Type B pancreatic cell (in vitro differentiated cells): Measurements from ENCODE around the gene MDH1B. TPM values are rescaled to one million over a fixed set of nuclear protein-coding genes. Genes with fewer than 3 reads are reported as not detected.
A peak's percentile ranks its signal among the peaks of the same experiment; 100 is the strongest.

Source experiments
- DNase-seq: peaks from one replicate; pipeline ENCODE4 v3.0.0; 2021; ENCODE audit warnings: mixed read lengths; ENCODE audit not compliant: unreplicated experiment; ENCODE audit errors: extremely low spot score
- H3K27ac Mint-ChIP-seq: 2 replicates; pipeline ENCODE4 v1.8.0; 2021; ENCODE audit warnings: mild to moderate bottlenecking, mixed read lengths
- H3K27me3 Mint-ChIP-seq: 2 replicates; pipeline ENCODE4 v1.8.0; 2021; ENCODE audit warnings: mixed read lengths
- H3K36me3 Mint-ChIP-seq: 2 replicates; pipeline ENCODE4 v1.8.0; 2021; ENCODE audit warnings: mixed read lengths
- H3K4me1 Mint-ChIP-seq: one replicate; pipeline ENCODE4 v1.8.0; 2021; ENCODE audit warnings: mixed read lengths; ENCODE audit not compliant: unreplicated experiment
- H3K4me3 Mint-ChIP-seq: 2 replicates; pipeline ENCODE4 v1.8.0; 2021; ENCODE audit warnings: mild to moderate bottlenecking, mixed read lengths
- H3K9me3 Mint-ChIP-seq: 2 replicates; pipeline ENCODE4 v1.8.0; 2021; ENCODE audit warnings: mixed read lengths
- total RNA-seq: library from RNA; stranded (reverse); gene quantifications from 2 replicates; pipeline ENCODE4 v1.2.1, GENCODE V29; 2021; ENCODE audit warnings: low replicate concordance
- TF ChIP-seq, protein P1 (sequence below): fragments of 200-600 bp; sonication (generic); conservative IDR thresholded peaks from 2 replicates; pipeline ENCODE4 v1.5.0; 2021; ENCODE audit warnings: antibody characterized with exemption, mild to moderate bottlenecking

The MDH1B gene
- total RNA-seq, 1 donor from 2014 or later = 4.7 TPM

DNA sequence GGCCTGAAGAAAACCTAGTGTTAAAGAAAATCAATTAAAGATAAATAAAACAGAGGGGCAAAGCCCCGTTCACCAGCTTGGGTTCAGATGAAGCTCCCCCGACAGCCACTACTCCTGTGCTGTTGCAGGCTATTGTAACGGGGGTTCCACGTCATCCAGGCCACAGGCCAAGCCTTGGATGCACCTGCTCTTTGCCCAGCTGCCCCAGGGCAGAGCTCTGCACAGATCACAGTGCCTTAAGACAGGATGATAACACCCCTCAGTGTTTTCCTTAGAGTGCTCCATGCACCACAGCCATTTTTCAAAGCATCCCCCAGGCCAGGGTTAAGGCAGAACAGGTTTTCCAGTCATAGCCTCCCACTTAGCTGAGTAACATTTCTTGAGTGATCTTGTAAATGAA lies 32.2 kb upstream of the MDH1B start:
- no peak for DNase-seq
- H3K27me3 Mint-ChIP-seq = no peaks in the 10 kb centered on the region
- H3K4me1 Mint-ChIP-seq = peaks cover 15% of the 10 kb centered on the region
- no peaks in the 10 kb centered on the region for H3K9me3 Mint-ChIP-seq
- no peak overlapping the region for H3K4me3 Mint-ChIP-seq
- H3K27ac Mint-ChIP-seq = no peak overlapping the region
- TF ChIP-seq, protein P1, sequence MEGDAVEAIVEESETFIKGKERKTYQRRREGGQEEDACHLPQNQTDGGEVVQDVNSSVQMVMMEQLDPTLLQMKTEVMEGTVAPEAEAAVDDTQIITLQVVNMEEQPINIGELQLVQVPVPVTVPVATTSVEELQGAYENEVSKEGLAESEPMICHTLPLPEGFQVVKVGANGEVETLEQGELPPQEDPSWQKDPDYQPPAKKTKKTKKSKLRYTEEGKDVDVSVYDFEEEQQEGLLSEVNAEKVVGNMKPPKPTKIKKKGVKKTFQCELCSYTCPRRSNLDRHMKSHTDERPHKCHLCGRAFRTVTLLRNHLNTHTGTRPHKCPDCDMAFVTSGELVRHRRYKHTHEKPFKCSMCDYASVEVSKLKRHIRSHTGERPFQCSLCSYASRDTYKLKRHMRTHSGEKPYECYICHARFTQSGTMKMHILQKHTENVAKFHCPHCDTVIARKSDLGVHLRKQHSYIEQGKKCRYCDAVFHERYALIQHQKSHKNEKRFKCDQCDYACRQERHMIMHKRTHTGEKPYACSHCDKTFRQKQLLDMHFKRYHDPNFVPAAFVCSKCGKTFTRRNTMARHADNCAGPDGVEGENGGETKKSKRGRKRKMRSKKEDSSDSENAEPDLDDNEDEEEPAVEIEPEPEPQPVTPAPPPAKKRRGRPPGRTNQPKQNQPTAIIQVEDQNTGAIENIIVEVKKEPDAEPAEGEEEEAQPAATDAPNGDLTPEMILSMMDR = no peak
- H3K36me3 Mint-ChIP-seq = no peaks in the 10 kb centered on the region

GRCh38 chr2:206792645-206793044 lies 27.5 kb upstream of the MDH1B start:
- no peaks in the 10 kb centered on the region for H3K27me3 Mint-ChIP-seq
- TF ChIP-seq, protein P1 = no peak
- peaks cover 13% of the 10 kb centered on the region for H3K36me3 Mint-ChIP-seq
- no peak for DNase-seq
- H3K9me3 Mint-ChIP-seq = no peaks in the 10 kb centered on the region
- no peaks in the 10 kb centered on the region for H3K4me1 Mint-ChIP-seq
- peak overlapping the region; percentile 46 for H3K4me3 Mint-ChIP-seq
- peak overlapping the region; percentile 79 for H3K27ac Mint-ChIP-seq

GRCh38 chr2:206790311-206790935 lies 25.3 kb upstream of the MDH1B start:
- H3K36me3 Mint-ChIP-seq = peaks cover 25% of the 10 kb centered on the region
- TF ChIP-seq, protein P1 = no peak
- H3K4me1 Mint-ChIP-seq = no peaks in the 10 kb centered on the region
- H3K9me3 Mint-ChIP-seq = no peaks in the 10 kb centered on the region
- H3K4me3 Mint-ChIP-seq = no peak overlapping the region
- H3K27me3 Mint-ChIP-seq = no peaks in the 10 kb centered on the region
- no peak for DNase-seq
- no peak overlapping the region for H3K27ac Mint-ChIP-seq

DNA sequence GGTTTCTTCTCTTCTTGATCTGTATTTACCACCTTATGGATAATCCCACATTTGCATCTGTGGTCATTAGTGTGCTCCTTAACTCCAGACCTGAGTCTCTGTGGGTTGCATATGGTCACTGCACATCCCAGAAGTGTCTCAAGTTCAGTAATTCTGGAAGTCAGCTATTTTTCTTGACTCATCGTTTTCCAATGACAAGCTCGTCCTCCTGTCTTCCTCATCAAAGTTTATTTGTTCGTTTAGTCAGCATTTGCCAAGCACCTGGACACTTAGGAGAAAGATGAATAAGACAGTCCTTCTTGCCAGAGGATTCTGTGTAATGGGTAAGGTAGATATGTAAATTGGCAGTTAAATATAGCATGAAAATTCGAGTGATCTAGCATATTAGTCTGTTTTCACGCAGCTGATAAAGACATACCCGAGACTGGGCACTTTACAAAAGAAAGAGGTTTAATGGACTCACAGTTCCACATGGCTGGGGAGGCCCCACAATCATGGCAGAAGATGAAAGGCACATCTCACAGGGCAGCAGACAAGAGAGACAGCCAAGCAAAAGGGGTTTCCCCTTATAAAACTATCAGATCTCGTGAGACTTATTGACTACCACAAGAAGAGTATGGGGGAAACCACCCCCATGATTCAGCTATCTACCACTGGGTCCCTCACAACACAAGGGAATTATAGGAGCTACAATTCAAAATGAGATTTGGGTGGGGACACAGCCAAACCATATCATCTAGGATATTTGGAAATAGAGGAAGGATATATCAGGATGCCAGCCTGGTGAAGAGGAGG lies 19.6 kb upstream of the MDH1B start:
- TF ChIP-seq, protein P1 = no peak
- H3K4me3 Mint-ChIP-seq = no peak overlapping the region
- no peak for DNase-seq
- no peaks in the 10 kb centered on the region for H3K27me3 Mint-ChIP-seq
- peaks cover 6% of the 10 kb centered on the region for H3K4me1 Mint-ChIP-seq
- H3K36me3 Mint-ChIP-seq = peaks cover 57% of the 10 kb centered on the region
- H3K27ac Mint-ChIP-seq = no peak overlapping the region
- no peaks in the 10 kb centered on the region for H3K9me3 Mint-ChIP-seq

- Mint-ChIP-seq H3K4me1 (peaks cover 6% of the 10 kb centered on the region), H3K36me3 (peaks cover 61% of the 10 kb centered on the region), H3K27ac (no peak overlapping the region), H3K27me3 (no peaks in the 10 kb centered on the region), H3K9me3 (no peaks in the 10 kb centered on the region), H3K4me3 (no peak overlapping the region)
- no peak for DNase-seq
- TF ChIP-seq, protein P1 = peak; percentile 73
Measured at GRCh38 chr2:206783718-206784117, 18.6 kb upstream of the MDH1B start.
